Right lobe of liver (tissue), 4 donors: ENCODE data around the gene RSF1.

ENCODE experiments used
- CTCF ChIP-seq, 4 donors: fragments of 200-600 bp in 3 of 4; fragments of 450-650 bp in 1 of 4; IDR thresholded peaks; one replicate each; pipeline versions ENCODE4 v1.5.1 to v1.8.0; 2016 to 2022; ENCODE audit warnings: antibody characterized with exemption in 4 of 4, mild to moderate bottlenecking in 2 of 4
- POLR2A ChIP-seq: fragments of 450-650 bp; IDR thresholded peaks from one replicate; pipeline ENCODE4 v1.6.1; 2017; ENCODE audit warnings: antibody characterized with exemption, mild to moderate bottlenecking
- donor health status: DM: no; HTN: no; CAD: no.
- donor health status: DM: no; HTN: no; CAD: no.
- donor health status: DM: no; HTN: yes; CAD: no.

GRCh38 chr11:77819921-77820564 lies 479 bp downstream of the RSF1 start:
- TF ChIP-seq CTCF (IDR thresholded peaks at IDR 0.05): no peak
- no peak for TF ChIP-seq POLR2A
